NCI-H1092 (cell line): ENCODE data around the gene CD2AP.
A peak's percentile ranks its signal among the peaks of the same experiment; 100 is the strongest.
"Not testable (repeated sequence)": the region's sequence is repeated elsewhere in the genome, so short reads cannot be mapped to it uniquely, and the experiment has no call there.

Source experiments
- DNase-seq: peaks from one replicate; lab custom pipeline; 2025; lab: John Stamatoyannopoulos, UW

The CD2AP gene

DNA sequence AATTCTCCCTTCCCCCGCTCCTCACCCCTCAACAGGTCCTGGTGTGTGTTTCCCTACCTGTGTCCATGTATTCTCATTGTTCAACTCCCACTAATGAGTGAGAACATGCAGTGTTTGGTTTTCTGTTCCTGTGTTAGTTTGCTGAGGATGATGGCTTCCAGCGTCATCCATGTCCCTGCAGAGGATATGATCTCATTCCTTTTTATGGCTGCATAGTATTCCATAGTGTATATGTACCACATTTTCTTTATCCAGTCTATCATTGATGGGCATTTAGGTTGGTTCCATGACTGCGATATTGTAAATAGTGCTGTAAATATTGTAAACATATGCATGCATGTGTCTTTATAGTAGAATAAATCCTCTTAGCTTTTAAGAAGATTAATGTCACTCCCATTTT is 89.0 kb downstream of the CD2AP start:
- not testable (repeated sequence) for DNase-seq

DNA sequence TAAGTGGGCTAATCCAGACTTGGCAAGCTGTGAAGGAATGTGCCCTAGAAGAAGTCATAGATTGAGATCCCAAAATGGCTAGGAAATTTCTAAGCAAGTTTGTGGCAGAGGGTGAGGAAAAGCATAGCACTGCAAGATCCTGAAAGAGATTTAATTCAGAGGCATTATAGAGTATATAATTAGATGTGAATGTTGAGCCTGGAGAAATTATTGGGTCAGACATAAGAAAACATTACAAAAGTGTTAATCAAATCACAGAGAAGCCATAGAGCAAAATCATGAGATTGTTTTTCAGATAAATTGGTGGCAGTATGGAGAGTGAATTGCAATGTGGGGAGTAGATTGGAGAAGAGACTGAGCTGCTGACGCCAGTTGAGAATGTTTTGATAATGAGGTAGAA is 90.0 kb downstream of the CD2AP start:
- DNase-seq: no peak

GRCh38 chr6:47571488-47571887 is 93.9 kb downstream of the CD2AP start:
- DNase-seq: no peak

GRCh38 chr6:47573109-47573508 is 95.5 kb downstream of the CD2AP start:
- no peak for DNase-seq

DNA sequence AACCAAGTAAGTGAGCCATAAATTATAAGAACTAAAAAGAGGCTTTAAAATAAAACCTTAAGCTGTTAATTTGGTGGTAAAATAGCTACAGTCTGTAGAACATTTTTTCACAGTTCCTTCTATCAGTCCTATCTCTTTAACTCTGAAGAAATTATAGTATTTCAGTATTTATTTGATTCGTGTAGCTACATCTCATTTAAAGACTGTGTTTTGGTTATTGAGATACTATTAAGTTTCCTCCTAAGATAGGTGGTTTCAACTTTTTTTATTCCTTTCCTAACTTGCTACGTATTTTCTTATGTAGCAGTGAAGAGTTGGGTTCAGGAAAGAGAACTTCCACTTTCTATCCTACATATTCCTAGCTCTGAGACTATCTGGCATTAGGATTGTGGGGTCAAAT is 97.2 kb downstream of the CD2AP start:
- no peak for DNase-seq

- no peak for DNase-seq
Measured at GRCh38 chr6:47579040-47579439, 101.5 kb downstream of the CD2AP start.

DNA sequence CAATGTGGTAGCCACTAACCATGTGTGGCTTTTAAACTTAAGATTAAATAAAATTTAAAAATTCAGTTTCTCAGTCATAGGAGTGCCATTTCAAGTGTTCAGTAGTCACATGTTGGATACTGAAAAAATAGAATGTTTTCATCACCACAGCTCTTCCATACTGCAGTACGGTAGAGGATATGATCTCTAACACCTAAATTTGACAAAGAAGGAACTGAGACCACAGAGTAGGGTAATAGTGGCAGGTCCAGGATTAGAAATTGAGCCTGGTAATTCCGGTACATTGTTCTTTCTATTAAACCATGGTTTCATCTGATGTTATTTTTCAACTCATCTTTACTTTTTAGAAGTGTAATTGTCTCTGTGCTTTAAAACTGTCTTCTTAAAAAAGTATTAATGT is 104.0 kb downstream of the CD2AP start:
- no peak for DNase-seq

DNA sequence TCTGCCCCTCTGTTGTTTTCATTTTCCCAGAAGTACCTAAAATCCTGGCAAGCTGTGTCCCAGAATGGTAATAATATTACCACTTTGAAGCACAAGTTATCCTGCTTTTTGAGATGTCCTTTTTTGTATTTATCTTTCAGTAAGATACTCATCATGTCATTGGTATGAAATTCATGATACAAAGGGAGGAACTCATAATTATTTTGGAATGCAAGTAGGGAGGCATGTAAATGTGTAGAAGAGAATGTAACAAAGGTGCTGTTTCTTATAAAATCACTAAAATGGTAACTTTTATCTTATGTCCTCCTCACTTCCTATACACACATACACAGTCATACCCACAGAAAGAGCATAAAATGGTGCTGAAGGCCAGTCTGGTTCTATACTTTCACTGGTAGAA is 109.9 kb downstream of the CD2AP start:
- DNase-seq: no peak

GRCh38 chr6:47592131-47592840 is 114.7 kb downstream of the CD2AP start:
- DNase-seq: no peak

DNA sequence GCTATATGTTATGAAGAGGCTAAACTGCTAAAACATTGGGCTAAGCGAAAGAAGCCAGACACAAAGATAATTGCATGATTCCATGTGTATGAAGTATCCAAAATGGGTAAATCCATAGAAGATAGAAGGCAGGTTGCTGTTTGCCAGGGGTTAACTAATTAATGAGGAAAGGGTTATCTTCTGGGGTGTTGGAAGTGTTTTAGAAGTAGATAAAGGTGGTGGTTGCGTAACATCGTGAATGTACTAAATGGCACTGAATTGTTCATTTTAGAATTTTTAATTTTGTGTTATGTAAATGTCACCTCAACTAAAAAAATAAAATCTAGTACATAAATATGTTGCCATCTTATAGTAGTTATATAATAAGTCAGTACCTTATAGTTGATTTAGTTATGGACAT is 116.4 kb downstream of the CD2AP start:
- no peak for DNase-seq

DNA sequence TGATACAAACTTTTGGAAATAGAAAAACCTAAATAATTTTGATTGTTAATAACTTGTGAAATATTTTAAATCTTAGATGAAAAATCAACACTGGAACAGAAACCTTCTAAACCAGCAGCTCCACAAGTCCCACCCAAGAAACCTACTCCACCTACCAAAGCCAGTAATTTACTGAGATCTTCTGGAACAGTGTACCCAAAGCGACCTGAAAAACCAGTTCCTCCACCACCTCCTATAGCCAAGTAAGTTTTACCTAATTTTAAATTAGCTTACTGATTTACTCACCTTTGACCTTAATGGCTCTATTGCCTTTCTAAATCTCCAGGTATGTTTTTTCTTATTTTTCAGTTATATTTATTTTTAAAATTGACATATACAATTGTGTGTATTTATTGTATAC is 118.2 kb downstream of the CD2AP start:
- DNase-seq: no peak

- DNase-seq: no peak
Measured at GRCh38 chr6:47598367-47598766, 120.8 kb downstream of the CD2AP start.

DNA sequence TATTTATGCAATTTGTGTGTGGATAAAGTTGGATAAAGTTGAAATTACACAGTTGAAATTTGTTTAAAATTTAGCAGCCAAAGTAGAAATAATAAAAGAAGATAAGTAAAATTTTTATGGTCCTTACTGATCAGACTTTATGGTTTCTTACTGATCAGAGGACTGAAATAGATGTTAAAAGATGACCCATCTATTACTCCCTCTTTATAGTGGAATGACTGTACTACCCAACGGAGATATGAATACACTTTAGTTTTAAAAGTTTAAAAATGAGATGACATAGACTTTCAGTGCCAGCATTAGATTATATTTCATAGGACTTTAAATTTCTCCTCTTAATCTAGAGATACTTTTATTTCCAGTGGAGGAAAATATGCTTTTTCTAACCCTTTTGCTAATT is 121.9 kb downstream of the CD2AP start:
- DNase-seq: no peak

GRCh38 chr6:47603227-47603626 is 125.6 kb downstream of the CD2AP start:
- DNase-seq: no peak

DNA sequence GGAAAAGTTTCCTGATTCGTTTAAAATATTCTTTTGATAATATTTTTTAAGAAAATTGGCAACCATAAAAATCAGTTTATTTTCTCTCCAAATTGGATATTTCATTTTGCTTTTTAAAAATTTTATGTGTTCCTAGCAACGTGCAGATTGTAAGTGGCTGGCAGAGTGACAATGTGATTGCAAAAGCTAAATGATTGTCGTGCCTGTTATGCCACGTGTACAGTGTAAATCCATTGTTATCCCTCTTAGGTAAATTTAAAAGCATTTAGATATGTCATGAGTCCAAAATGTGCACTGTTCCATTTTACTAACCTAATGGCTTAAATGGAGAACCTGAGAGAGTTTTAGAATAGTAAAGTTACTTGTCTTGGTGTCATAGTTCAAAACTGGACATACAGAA is 126.4 kb downstream of the CD2AP start:
- DNase-seq: no peak

- no peak for DNase-seq
Measured at GRCh38 chr6:47621838-47622449, 144.4 kb downstream of the CD2AP start.

- DNase-seq: no peak
Measured at GRCh38 chr6:47626782-47627181, 149.2 kb downstream of the CD2AP start.

DNA sequence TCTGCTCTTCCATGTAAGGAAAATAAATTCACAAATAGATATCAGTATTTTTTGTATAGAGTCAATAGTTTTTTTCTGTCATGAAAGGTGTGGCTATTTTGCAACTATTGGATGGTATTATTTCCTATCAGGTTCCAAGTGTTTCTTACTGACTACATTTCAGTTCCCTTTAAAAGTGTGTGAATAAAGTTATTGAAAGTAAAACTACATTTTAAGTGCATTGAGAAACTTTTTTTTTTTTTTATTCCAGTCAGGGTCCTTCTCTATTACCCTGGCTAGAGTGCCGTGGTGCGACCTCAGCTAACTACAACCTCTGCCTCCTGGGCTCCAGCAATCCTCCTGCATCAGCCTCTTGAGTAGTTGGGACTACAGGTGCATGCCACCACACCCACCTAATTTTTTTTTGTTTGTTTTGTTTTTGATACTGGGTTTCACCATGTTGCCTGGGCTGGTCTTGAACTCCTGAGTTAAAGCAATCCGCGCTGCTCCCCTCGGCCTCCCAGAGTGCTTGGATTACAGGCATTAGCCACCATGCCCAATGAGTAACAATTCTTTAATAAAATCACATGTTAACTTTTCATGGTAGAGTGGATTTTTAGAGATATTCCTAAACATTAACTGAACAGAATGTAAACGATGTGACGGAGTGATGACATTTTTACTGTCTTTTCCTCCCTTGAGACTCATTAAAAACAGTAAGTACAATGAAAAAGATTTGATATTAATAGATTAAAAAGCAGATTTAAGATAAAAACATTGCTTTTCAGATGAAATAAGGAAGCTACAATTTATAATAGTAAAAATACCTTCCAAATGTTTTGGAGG is 151.1 kb downstream of the CD2AP start:
- DNase-seq: no peak

DNA sequence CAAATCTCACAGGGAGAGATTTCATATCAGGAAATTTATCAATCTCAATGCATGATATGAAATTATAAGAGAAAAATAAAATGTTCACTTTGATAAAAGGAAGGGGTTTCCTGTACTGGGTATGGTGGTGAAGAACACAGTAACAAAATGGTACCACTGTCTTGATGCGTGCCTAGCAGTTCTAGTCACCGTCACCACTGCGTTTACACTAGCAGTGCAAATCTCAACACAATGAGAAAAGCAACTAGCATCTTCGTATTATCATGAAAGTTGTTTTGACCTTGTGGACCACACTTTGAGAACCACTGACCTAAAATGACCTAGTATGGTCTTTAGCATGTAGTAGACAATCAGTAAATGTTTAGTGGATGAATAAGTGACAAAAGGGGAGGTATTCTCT is 152.4 kb downstream of the CD2AP start:
- DNase-seq: no peak

- no peak for DNase-seq
Measured at GRCh38 chr6:47630587-47630986, 153.0 kb downstream of the CD2AP start.

- peak; percentile 47 for DNase-seq
Measured at GRCh38 chr6:47631269-47631772, 153.7 kb downstream of the CD2AP start.

- DNase-seq: no peak
Measured at GRCh38 chr6:47631797-47632196, 154.2 kb downstream of the CD2AP start.

GRCh38 chr6:47633141-47633540 is 155.6 kb downstream of the CD2AP start:
- no peak for DNase-seq
